Neural progenitor cell (in vitro differentiated cells): ENCODE results near the gene IFT122.

Source experiments
- CTCF ChIP-seq: fragments of 200-600 bp; sonication (generic); IDR thresholded peaks from 2 replicates; pipeline ENCODE4 v1.5.1; 2017; ENCODE audit warnings: antibody characterized with exemption, mild to moderate bottlenecking
- EZH2 ChIP-seq: fragments of 200-600 bp; sonication (generic); IDR thresholded peaks from 2 replicates; pipeline ENCODE4 v1.6.1; 2017; ENCODE audit warnings: antibody characterized with exemption, mild to moderate bottlenecking, moderate library complexity
- EZH2phosphoT487 ChIP-seq: fragments of 200-600 bp; sonication (generic); IDR thresholded peaks from 2 replicates; pipeline ENCODE4 v1.6.1; 2017; ENCODE audit warnings: antibody characterized with exemption

- TF ChIP-seq CTCF (no peak), EZH2 (no peak), EZH2phosphoT487 (no peak)
Measured at GRCh38 chr3:129549006-129549800, 109.2 kb downstream of the IFT122 start.
